Endodermal cell (in vitro differentiated cells): ENCODE results near the gene CMTM4. TPM values are rescaled to one million over a fixed set of nuclear protein-coding genes. Genes with fewer than 3 reads are reported as not detected.
"Not testable (repeated sequence)": the region's sequence is repeated elsewhere in the genome, so short reads cannot be mapped to it uniquely, and the experiment has no call there.

ENCODE experiments used
- DNase-seq: peaks from one replicate; pipeline ENCODE4 v3.0.0-alpha.2; 2017
- H3K27ac ChIP-seq: 2 replicates; pipeline ENCODE4 v1.5.1; 2013; ENCODE audit warnings: mild to moderate bottlenecking, low read depth, low read length, moderate library complexity
- H3K27me3 ChIP-seq: 2 replicates; pipeline ENCODE4 v1.6.1; 2013; ENCODE audit warnings: mild to moderate bottlenecking, low read length, moderate library complexity; ENCODE audit not compliant: insufficient read depth, control insufficient read depth, poor library complexity, severe bottlenecking
- H3K36me3 ChIP-seq: 2 replicates; pipeline ENCODE4 v1.7.0; 2013; ENCODE audit warnings: mild to moderate bottlenecking, low read length, moderate library complexity; ENCODE audit not compliant: control insufficient read depth, insufficient read depth
- H3K4me1 ChIP-seq: one replicate; pipeline ENCODE4 v1.7.0; 2013; ENCODE audit warnings: low read length; ENCODE audit not compliant: control insufficient read depth, insufficient read depth
- H3K4me3 ChIP-seq: 2 replicates; pipeline ENCODE4 v1.5.1; 2013; ENCODE audit warnings: mild to moderate bottlenecking, low read length, moderate library complexity
- H3K9ac ChIP-seq: 2 replicates; pipeline ENCODE4 v1.6.1; 2013; ENCODE audit warnings: mild to moderate bottlenecking, low read length, moderate library complexity; ENCODE audit not compliant: poor library complexity, severe bottlenecking; ENCODE audit errors: extremely low read depth
- H3K9me3 ChIP-seq: 2 replicates; pipeline ENCODE4 v1.6.1; 2013; ENCODE audit warnings: mild to moderate bottlenecking, low read length, moderate library complexity; ENCODE audit not compliant: control insufficient read depth
- H3K27ac Mint-ChIP-seq: 2 replicates; pipeline ENCODE4 v1.8.0; 2020; ENCODE audit warnings: mixed read lengths
- H3K27me3 Mint-ChIP-seq: 2 replicates; pipeline ENCODE4 v1.8.0; 2021; ENCODE audit warnings: mild to moderate bottlenecking, mixed read lengths; ENCODE audit not compliant: insufficient read depth
- H3K36me3 Mint-ChIP-seq: 2 replicates; pipeline ENCODE4 v1.8.0; 2020; ENCODE audit warnings: low read depth, mixed read lengths
- H3K4me1 Mint-ChIP-seq: 2 replicates; pipeline ENCODE4 v1.8.0; 2020; ENCODE audit warnings: mixed read lengths
- H3K4me3 Mint-ChIP-seq: 2 replicates; pipeline ENCODE4 v1.8.0; 2020; ENCODE audit warnings: mild to moderate bottlenecking, moderate library complexity, mixed read lengths
- H3K9me3 Mint-ChIP-seq: 2 replicates; pipeline ENCODE4 v1.8.0; 2020; ENCODE audit warnings: mild to moderate bottlenecking, mixed read lengths
- WGBS, 2 experiments: methylation state at CpG; one replicate each; pipeline versions ENCODE4 v1.1.5 to v1.1.7; 2013; ENCODE audit warnings: missing lambda C conversion rate in 2 of 2, mixed read lengths in 1 of 2; ENCODE audit not compliant: insufficient coverage in 1 of 2, insufficient read length in 1 of 2; 5-methylcytosine and 5-hydroxymethylcytosine counted together
- total RNA-seq, 2 donors: library from RNA; stranded (reverse); fragmentation: NEBNext Ultra II Directional in 1 of 2; extraction: Animal tissue kit (Norgen Biotek cat#: 25700) in 1 of 2; gene quantifications; 2 replicates in 1 of 2; 3 replicates in 1 of 2; pipeline ENCODE4 v1.2.1, GENCODE V29; 2021
- TF ChIP-seq, protein P1 (sequence below): fragments of 200-600 bp; sonication (generic); conservative IDR thresholded peaks from 2 replicates; pipeline ENCODE4 v1.5.0; 2021; ENCODE audit warnings: antibody characterized with exemption, mild to moderate bottlenecking

Gene CMTM4
- total RNA-seq, 2 donors from 2014 or later, result 68.2 to 76.2 TPM

DNA sequence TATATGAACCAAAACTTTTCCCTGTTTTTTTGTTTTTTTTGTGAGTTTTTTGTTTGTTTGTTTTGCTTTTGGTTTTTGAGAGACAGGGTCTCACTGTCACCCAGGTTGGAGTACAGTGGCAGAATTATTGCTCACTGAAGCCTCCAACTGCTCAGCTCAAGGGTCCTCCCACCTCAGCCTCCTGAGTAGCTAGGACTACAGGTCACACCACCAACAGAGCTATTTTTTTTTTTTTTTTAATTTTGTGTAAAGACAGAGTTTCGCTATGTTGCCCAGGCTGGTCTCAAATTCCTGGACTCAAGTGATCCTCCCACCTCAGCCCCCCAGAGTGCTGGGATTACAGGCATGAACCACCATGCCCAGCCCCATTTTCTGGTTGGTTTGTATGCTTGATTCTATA lies 28.6 kb downstream of the CMTM4 start:
- H3K4me3 Mint-ChIP-seq, result no peak overlapping the region
- no peak overlapping the region for H3K27ac ChIP-seq
- H3K9me3 ChIP-seq, result no peaks in the 10 kb centered on the region
- no peak for DNase-seq
- no peaks in the 10 kb centered on the region for H3K4me1 ChIP-seq
- H3K9ac ChIP-seq, result no peak overlapping the region
- no peak overlapping the region for H3K27ac Mint-ChIP-seq
- no peaks in the 10 kb centered on the region for H3K9me3 Mint-ChIP-seq
- H3K4me3 ChIP-seq, result no peak overlapping the region
- no peaks in the 10 kb centered on the region for H3K4me1 Mint-ChIP-seq
- peaks cover 6% of the 10 kb centered on the region for H3K36me3 Mint-ChIP-seq
- H3K27me3 Mint-ChIP-seq, result no peaks in the 10 kb centered on the region
- peaks cover 8% of the 10 kb centered on the region for H3K36me3 ChIP-seq
- 100% methylated on average over 1 of the region's 1 CpG; no CpG with 5 or more reads in 1 of the 2 experiments for WGBS, 2 experiments
- TF ChIP-seq, protein P1, sequence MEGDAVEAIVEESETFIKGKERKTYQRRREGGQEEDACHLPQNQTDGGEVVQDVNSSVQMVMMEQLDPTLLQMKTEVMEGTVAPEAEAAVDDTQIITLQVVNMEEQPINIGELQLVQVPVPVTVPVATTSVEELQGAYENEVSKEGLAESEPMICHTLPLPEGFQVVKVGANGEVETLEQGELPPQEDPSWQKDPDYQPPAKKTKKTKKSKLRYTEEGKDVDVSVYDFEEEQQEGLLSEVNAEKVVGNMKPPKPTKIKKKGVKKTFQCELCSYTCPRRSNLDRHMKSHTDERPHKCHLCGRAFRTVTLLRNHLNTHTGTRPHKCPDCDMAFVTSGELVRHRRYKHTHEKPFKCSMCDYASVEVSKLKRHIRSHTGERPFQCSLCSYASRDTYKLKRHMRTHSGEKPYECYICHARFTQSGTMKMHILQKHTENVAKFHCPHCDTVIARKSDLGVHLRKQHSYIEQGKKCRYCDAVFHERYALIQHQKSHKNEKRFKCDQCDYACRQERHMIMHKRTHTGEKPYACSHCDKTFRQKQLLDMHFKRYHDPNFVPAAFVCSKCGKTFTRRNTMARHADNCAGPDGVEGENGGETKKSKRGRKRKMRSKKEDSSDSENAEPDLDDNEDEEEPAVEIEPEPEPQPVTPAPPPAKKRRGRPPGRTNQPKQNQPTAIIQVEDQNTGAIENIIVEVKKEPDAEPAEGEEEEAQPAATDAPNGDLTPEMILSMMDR, result no peak
- H3K27me3 ChIP-seq, result no peaks in the 10 kb centered on the region

GRCh38 chr16:66662445-66663194 lies 33.9 kb downstream of the CMTM4 start:
- Histone ChIP-seq H3K36me3 (peaks cover 4% of the 10 kb centered on the region), H3K4me3 (no peak overlapping the region), H3K4me1 (peaks cover 7% of the 10 kb centered on the region), H3K9me3 (no peaks in the 10 kb centered on the region), H3K27ac (no peak overlapping the region), H3K27me3 (no peaks in the 10 kb centered on the region), H3K9ac (no peak overlapping the region)
- WGBS, 2 experiments, result 57 to 76% methylated on average over 3 to 7 of the region's 7 CpGs
- no peak overlapping the region for H3K4me3 Mint-ChIP-seq
- H3K9me3 Mint-ChIP-seq, result no peaks in the 10 kb centered on the region
- H3K36me3 Mint-ChIP-seq, result peaks cover 4% of the 10 kb centered on the region
- peak overlapping the region; percentile 82 for H3K27ac Mint-ChIP-seq
- no peak for DNase-seq
- TF ChIP-seq, protein P1, result peak; percentile 74
- H3K4me1 Mint-ChIP-seq, result peaks cover 16% of the 10 kb centered on the region
- no peaks in the 10 kb centered on the region for H3K27me3 Mint-ChIP-seq

DNA sequence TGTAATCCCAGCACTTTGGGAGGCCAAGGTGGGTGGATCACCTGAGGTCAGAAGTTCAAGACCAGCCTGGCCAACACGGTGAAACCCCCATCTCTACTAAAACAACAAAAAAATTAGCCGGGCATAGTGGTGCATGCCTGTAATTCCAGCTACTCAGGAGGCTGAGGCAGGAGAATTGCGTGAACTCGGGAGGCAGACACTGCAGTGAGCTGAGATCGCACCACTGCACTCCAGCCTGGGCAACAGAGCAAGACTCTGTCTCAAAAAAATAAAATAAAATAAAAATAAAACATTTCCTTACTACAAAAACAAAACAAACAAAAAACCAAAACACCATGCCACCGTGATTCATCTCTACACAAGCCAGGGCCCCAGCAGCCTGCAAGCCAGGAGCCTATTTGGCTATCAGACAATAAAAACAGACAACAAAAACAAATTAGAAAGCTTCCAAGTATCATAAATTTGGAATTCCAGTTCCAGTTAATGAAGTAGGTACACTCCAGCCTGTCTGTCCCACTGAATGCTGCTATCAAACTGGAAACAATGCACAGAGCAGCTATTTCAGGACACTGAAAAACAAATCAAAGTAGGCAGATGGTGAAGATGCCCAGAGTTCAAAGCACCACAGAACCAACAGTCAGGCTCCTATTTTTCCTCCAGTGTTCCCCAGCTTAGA lies 34.7 kb downstream of the CMTM4 start:
- not testable (repeated sequence) for H3K27ac ChIP-seq, H3K27me3 Mint-ChIP-seq, DNase-seq, H3K36me3 ChIP-seq, H3K4me3 Mint-ChIP-seq, H3K27me3 ChIP-seq, H3K4me1 ChIP-seq, H3K36me3 Mint-ChIP-seq, H3K4me3 ChIP-seq, H3K9me3 Mint-ChIP-seq, H3K9me3 ChIP-seq, H3K9ac ChIP-seq
- WGBS, 2 experiments, result 79 to 93% methylated on average over 4 to 6 of the region's 6 CpGs
- peak overlapping the region; percentile 82 for H3K27ac Mint-ChIP-seq
- H3K4me1 Mint-ChIP-seq, result peaks cover 16% of the 10 kb centered on the region
